ENCODE measurements around the gene EPOP. TPM values are rescaled to one million over a fixed set of nuclear protein-coding genes. Genes with fewer than 3 reads are reported as not detected.
A peak's percentile ranks its signal among the peaks of the same experiment; 100 is the strongest.

The EPOP gene
- total RNA-seq, 4 donors from 2014 or later: 1.8 to 3.2 (median 2.8) TPM

DNA sequence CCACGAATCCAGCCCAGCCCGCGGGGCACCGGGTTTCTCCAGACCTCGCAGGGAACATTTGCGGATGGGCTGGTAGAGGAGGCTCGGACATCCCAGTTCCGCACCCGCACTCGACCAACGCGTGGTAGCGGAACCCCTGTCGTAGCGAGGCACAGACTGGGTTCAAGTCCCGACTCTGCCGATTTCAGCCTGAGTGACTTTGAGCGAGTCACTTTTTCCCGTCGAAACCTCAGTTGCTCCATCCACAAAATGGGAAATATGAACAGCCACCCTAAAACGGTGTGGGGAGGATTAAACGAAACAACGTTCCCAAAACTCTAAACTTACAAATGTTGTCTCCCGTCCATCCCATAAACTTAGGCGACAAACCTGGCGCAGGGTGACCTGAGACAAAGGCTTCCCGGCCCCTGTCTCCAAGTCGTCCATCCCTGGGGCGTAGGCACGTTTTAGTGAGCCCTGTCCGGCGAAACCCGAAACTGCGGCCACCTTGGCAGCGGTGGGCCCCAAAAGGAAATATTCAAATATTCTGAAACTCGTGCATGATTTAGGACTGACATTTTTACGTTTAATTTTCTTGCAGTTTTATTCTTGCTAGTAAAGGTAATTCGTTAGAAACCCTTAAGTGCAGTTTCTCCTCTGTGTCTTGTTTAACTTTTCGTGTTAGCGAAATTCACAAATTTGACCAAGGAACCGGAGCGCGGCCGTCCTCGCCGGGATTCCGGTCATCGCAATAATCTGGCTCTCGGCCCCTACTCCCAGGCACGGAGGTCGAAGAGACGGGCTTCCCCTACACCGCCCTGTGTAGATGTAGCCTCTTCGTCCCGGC lies 28.4 kb upstream of the EPOP start:
- intact Hi-C loops (cut with DNase I): no loop called here

DNA sequence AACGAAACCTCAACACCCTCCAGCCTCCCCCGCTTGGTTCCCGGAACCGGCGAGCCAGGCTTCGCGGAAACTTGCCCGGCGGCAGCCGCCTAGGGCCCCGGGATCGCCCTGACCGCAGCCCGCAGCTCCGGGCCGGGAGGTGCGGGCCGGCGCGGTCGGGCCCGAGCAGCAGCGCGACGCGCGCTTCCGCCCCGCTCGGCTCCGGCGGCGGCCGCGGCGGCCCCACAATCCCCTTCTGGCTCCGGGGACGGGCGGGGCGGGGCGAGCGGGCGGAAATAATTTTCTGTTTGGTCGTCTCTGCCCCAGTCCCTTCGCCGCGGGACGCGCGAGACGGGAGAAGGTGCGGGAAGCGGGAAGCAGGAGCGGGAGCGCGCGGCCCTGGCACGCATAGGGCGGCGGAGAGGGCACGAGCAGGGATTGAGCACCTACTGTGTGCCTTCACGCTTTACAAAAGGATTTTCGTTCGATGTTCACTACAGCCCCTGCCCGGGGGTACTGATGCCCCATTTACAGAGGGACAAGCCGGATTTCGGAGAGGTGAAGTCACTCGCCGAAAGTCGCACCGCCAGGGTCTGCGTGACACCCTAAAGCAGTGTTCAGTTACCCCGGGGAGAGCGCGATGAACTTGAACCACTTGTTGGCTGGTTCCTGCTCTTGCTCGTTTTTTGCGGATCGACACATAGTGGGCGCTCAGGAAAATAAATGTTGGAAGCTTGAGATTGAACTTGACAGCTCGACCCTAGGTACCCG lies 27.6 kb upstream of the EPOP start:
- H3K4me3 ChIP-seq: peak overlapping the region; percentile 76 to 94 (median 90)
- DNase-seq: peak; percentile 44
- no peaks in the 10 kb centered on the region for H3K27me3 ChIP-seq
- TF ChIP-seq POLR2A (IDR thresholded peaks at IDR 0.05): peak in 3 of 4 donors; percentile 19 to 85 (median 71)
- TF ChIP-seq, protein P1, sequence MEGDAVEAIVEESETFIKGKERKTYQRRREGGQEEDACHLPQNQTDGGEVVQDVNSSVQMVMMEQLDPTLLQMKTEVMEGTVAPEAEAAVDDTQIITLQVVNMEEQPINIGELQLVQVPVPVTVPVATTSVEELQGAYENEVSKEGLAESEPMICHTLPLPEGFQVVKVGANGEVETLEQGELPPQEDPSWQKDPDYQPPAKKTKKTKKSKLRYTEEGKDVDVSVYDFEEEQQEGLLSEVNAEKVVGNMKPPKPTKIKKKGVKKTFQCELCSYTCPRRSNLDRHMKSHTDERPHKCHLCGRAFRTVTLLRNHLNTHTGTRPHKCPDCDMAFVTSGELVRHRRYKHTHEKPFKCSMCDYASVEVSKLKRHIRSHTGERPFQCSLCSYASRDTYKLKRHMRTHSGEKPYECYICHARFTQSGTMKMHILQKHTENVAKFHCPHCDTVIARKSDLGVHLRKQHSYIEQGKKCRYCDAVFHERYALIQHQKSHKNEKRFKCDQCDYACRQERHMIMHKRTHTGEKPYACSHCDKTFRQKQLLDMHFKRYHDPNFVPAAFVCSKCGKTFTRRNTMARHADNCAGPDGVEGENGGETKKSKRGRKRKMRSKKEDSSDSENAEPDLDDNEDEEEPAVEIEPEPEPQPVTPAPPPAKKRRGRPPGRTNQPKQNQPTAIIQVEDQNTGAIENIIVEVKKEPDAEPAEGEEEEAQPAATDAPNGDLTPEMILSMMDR (IDR thresholded peaks at IDR 0.05): no peak
- no peaks in the 10 kb centered on the region for H3K9me3 ChIP-seq
- intact Hi-C loops (cut with DNase I): no loop called here
- peak overlapping the region; percentile 96 to 98 (median 96) for H3K27ac ChIP-seq
- H3K4me1 ChIP-seq: peaks cover 10 to 70% (median 28%) of the 10 kb centered on the region in 3 donors
- H3K36me3 ChIP-seq: peaks cover 0 to 1% (median 0%) of the 10 kb centered on the region in 3 donors
- 1% methylated on average over 11 to 20 of the region's 81 CpGs for WGBS, 2 donors

More for the DNA sequence above, 28.4 kb upstream of the EPOP start:
- WGBS, 2 donors: 0 to 3% methylated on average over 35 to 37 of the region's 55 CpGs
- peak overlapping the region; percentile 96 to 98 (median 96) for H3K27ac ChIP-seq
- no peaks in the 10 kb centered on the region for H3K9me3 ChIP-seq
- H3K27me3 ChIP-seq: no peaks in the 10 kb centered on the region
- no peak for DNase-seq
- TF ChIP-seq, protein P1 (IDR thresholded peaks at IDR 0.05): no peak
- no peak for TF ChIP-seq POLR2A (IDR thresholded peaks at IDR 0.05)
- H3K36me3 ChIP-seq: peaks cover 0 to 9% (median 0%) of the 10 kb centered on the region in 3 donors
- H3K4me3 ChIP-seq: peak overlapping the region; percentile 76 to 94 (median 90)
- peaks cover 10 to 78% (median 28%) of the 10 kb centered on the region in 3 donors for H3K4me1 ChIP-seq

DNA sequence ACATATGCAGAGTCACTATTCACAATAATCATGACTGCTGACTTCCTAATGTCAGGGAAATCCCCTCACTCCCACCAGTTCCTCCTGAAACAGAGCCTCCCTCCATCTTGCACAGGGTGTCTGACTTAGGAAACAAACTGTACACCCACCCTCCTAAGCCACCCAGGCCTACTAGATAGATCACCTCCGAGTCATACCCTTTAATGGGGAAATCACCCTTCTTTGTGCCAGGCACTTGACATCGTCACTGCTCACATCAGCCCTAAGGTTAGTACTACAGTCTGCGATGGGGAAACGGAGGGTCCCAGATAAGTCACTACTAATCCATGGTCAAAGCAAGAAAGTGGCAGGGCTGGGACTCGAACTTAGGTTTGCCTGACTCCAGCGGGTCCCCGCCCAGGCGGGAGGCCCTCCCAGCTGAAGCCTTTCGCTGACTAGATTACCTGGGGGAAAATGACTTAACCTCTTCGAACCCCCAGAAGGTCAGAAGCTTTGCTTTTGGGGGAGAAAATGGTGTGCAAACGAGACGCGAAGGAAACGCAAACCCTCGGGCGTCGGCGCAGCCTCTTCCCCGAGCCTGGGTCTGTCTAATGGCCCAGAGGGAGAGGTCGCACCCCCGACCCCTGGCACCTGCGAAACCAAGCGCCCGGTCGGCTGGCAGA lies 26.9 kb upstream of the EPOP start:
- WGBS, 2 donors: 3% methylated on average over 7 of the region's 25 CpGs; no CpG with 5 or more reads in 1 of the 2 donors
- peak overlapping the region; percentile 76 to 94 (median 90) for H3K4me3 ChIP-seq
- H3K4me1 ChIP-seq: peaks cover 10 to 63% (median 21%) of the 10 kb centered on the region in 3 donors
- no peaks in the 10 kb centered on the region for H3K27me3 ChIP-seq
- no peak for DNase-seq
- no peaks in the 10 kb centered on the region for H3K9me3 ChIP-seq
- intact Hi-C loops (cut with DNase I): no loop called here
- H3K36me3 ChIP-seq: no peaks in the 10 kb centered on the region
- no peak for TF ChIP-seq POLR2A (IDR thresholded peaks at IDR 0.05)
- TF ChIP-seq, protein P1 (IDR thresholded peaks at IDR 0.05): no peak
- peak overlapping the region; percentile 96 to 98 (median 96) for H3K27ac ChIP-seq

DNA sequence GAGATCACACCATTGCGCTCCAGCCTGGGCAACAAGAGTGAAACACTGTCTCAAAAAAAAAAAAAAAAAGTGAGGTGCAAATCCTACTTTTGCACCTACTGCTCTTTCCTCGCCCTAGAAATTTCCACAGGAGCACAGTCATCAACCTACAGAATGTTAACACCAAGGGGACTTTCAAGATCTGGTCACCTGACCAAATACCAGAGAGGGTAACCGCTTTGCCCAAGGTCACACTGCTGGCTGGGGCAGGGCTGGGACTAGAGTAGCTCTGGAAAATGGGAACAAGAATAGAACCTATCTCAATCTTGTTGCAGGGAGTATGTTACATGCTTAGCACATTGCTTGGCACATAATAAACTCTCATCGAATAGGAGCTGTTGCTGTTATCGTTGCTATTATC lies 24.0 kb upstream of the EPOP start:
- WGBS, 2 donors: 80 to 82% methylated on average over 5 of the region's 5 CpGs
- DNase-seq: no peak
- TF ChIP-seq POLR2A (IDR thresholded peaks at IDR 0.05): no peak
- TF ChIP-seq, protein P1 (IDR thresholded peaks at IDR 0.05): no peak
- Histone ChIP-seq H3K27me3 (no peaks in the 10 kb centered on the region), H3K36me3 (no peaks in the 10 kb centered on the region), H3K4me3 (no peak overlapping the region), H3K27ac (no peak overlapping the region), H3K9me3 (no peaks in the 10 kb centered on the region), H3K4me1 (peaks cover 10 to 57% (median 23%) of the 10 kb centered on the region in 3 donors)
- intact Hi-C loops (cut with DNase I): no loop called here
